ENCODE results near the gene PPP1R12C.
"Not testable (repeated sequence)": the region's sequence is repeated elsewhere in the genome, so short reads cannot be mapped to it uniquely, and the experiment has no call there.

Gene PPP1R12C

DNA sequence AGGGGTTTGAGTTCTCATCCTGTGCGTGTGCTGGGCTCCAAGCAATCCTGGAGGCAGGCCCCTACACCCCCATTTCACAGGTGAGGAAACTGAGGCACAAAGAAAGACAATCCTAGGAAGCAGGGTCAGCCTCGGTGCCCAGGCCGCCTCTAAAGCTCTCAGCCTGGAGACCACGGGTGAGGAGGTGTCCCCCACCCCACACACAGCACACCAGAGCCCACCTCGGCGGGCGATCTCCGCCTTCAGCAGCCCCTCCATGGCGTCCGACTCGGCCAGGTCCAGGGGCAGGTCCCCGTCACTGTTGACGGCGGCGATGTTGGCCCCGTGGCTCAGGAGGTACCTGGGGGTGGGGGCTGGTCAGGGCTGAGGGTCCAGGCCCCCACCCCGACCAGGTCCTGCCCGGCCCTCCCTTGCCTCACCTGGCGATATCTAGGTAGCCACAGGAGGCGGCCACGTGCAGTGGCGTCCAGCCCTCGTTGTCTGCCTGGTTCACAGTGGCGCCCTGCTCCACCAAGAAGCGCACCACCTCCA, 5.1 kb downstream of the PPP1R12C start:
- no peak for DNase-seq (ENCODE audit: low spot score)

DNA sequence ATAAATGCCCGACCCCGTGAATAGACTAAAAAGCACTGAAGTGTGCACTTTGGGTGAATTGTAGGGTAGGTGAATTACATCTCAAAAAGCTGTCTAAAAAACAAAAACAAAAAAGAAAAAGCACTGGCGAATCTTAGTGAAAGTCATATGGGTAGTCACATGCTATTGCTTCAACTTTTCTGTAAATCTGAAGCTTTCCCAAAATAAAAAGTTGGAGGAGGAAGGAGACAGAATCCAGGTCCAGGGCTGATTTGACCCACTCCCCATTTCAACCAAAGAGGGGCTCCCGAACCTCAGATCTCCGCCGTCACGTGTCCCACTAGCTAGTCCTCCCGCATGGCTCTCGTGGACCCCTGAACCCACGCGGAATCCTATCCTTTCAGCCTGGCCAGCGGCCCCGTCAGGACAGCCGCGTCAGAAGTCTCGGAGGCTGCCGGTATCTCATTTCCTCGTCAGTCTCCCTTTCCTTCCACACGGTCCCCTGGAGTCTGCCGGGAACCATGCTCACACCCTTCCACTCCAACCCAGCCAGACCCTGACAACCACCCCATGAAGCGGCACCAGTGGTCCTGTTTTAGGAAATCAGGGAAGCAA, 6.1 kb downstream of the PPP1R12C start:
- DNase-seq (ENCODE audit: low spot score): no peak

DNA sequence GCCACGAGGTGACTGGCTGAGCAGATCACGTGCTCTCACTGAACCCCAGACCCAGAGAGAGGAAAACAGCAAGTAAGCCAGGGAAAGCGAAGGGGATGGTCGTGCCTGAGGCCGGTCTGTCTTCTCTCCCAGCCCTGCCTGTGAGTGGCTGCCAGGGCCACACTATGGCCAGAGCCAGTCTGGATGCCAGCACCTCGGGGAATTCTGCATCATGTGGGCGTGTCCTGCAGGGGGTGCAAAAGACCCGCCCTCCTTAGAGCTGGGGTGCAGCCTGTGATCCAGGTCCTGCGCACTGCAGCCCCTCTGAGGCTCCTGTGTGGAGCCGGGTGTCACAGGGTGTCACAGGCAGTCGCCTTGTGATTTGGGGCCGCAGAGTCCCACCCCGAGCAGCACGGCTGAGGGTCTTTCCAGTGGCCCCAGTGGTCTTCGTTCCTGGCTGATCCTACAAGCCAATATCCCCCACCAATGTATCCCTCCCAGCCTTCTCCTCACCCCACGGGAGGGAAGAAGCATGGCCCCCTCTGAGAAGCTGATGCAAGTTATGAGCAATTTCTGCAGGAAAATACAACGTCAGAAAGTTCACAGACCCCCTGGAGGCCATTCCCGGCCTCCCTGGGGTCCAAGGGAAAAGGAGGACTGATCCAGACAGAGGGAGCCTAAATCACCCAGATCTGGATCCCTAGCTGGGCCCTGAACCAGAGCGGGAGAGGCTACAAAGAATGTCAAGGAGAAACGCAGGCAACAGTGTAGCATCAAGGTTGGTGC, 7.7 kb downstream of the PPP1R12C start:
- DNase-seq (ENCODE audit: low spot score): no peak

DNA sequence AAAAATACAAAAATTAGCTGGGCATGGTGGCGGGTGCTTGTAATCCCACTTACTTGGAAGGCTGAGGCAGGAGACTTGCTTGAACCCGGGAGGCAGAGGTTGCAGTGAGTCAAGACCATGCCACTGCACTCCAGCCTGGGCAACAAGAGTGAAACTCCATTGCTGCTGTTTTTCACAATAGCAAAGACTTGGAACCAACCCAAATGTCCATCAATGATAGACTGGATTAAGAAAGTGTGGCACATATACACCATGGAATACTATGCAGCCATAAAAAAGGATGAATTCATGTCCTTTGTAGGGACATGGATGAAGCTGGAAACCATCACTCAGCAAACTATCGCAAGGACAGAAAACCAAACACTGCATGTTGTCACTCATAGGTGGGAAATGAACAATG, 10.2 kb downstream of the PPP1R12C start:
- DNase-seq (ENCODE audit: low spot score): not testable (repeated sequence)

DNA sequence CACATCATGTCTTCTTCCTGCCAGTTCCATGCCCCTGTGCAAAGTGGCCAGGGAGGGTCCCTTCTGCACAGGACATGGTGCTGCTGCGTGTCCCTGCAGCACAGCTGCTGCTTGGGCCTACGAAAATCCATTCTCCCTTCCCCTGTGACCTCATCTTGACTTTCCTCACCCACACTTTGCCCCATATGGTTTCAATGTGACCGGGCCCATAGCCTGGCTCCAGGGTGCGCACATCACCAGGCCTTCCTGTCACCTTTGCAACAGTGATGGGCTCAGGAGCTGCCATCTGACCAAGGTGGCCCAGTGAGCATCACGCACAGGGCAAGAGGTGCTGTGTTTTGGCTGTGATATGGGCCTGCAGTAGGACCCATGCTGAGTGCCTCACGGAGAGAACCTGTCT, 10.8 kb downstream of the PPP1R12C start:
- DNase-seq (ENCODE audit: low spot score): no peak

DNA sequence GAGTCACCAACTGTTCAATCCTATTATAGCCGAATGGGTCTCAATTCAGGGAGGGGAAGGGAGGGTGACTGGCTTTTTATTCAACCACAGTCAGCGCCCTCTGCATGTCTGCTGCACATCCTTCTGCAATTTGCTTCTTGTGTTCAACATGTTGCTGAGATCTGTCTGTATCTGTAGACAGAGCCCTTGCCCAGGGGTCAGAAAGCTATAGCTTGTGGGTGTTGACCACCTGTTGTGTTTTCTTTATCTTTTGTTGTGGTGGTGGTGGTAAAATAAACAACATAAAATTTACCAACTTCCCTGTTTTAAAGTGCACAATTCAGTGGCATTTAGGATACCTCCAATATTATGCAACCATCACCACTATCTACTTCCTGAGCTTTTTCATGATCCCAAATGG, 12.2 kb downstream of the PPP1R12C start:
- DNase-seq (ENCODE audit: low spot score): no peak

DNA sequence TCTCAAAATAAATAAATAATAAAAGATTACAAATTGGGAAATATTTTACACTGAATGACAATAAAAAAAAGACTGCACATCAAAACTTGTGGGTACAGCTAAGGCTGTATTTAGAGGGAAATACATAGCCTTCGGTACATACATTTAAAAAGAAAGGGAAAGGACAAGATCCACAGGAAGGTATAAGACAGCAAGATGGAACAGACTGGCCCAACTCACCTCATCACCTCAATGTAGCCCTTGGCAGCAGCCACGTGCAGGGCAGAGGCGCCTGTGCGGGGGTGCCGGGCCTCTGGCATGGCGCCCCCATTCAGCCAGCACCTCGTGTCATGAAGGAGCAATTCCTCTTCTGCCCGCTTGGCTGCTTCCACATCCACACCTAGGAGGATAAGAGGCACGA, 14.2 kb downstream of the PPP1R12C start:
- no peak for DNase-seq (ENCODE audit: low spot score)

DNA sequence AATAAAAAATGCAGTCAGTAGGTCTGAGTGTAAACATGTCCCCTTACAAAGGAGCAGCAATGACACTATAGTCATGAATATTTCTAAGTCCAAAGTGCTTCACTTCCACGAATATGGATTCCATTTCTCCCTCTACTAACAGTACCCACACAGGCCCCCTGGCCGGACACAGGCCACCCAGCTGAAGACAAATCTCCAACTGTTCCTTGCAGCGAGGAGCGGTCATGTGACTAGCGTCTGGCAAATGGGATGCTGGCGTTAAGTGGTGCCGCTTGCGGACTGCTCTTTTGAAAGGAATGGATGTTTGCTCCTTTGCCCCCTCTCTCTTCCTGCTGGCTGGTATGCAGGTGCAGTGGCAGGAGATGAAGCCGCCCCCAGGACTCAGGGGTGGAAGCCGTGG, 16.2 kb downstream of the PPP1R12C start:
- DNase-seq (ENCODE audit: low spot score): no peak

DNA sequence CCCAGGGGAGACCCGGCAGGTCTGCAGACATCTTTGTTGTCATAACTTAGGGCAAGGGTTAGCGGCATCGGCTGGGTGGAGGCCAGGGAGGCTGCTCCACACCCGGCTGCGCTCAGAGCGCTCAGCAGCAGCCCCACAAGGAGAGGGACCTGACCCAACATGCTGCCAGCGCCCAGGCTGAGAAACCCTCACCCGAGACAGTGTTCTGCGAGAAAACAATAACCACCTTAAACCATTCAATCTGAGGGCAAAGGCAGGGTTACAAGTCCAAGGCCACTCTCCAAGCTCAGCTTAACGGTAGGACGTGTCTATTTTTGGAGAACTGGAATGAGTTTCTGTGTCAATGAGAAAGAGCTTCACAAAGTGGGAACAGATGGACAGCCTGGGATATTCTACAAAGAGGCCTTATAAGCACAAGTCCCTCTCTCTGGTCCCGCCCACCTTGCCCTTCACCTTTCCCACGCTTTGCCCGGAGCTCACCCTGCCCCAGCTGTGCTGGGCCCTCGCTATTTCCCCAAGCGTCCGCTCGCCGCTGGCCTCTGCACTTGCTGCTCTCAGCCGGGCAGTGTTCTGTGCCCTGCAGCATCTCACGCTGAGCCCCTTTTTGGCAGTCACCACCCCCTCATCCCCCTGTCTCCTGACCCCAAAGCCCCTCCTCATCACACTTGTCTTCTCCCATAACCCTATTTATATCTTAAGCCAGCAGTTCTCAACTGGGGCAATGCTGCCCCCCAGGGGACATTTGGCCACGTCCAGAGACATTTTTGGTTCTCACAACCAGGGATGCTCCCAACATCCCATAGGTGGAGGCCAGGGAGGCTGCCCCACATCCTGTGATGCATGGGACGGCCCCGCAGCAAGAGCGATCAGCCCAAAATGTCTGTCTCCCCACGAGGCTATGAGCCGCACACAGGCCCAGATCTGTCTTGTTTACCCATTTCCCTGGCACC, 17.6 kb downstream of the PPP1R12C start:
- DNase-seq (ENCODE audit: low spot score): no peak

DNA sequence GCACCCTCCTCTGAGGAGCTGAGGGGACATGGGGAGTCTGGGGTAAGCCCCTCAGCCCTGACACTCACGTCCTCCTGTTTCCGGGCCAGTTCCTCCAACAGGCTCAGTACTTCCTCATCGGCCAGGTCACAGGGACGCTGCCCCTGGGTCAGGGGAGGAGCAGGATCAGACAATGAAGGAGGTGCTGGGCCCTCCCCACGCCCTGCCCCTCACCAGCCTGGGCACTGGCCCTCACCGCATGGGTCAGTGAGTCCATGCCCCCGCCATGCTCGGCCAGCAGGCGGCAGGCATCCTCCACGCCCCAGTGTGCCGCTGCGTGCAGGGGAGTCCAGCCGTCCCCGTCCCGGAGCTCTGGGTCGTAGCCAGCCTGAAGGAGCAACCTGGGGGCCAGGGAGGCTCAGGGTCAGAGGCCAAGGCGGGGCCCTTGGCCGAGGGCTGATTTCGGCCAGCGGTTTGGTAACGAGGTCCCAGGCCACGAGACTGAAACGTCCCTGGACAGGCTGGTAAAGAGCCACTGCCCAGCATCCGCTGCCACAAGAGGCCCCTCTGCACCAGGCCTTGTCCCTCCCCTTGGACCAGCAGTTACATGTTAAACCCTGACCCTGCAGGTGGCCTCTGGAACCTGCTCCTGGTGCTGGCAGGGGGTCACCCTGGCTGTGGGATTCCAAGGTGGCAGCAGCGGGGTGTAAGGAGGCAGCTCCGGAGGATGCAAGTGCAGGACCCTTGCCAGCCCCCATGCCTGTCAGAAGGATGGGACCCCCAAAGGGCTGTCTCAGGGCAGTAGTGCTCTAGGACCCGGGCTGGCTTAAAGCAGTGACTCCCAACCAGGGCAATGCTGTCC, 18.5 kb downstream of the PPP1R12C start:
- no peak for DNase-seq (ENCODE audit: low spot score)

DNA sequence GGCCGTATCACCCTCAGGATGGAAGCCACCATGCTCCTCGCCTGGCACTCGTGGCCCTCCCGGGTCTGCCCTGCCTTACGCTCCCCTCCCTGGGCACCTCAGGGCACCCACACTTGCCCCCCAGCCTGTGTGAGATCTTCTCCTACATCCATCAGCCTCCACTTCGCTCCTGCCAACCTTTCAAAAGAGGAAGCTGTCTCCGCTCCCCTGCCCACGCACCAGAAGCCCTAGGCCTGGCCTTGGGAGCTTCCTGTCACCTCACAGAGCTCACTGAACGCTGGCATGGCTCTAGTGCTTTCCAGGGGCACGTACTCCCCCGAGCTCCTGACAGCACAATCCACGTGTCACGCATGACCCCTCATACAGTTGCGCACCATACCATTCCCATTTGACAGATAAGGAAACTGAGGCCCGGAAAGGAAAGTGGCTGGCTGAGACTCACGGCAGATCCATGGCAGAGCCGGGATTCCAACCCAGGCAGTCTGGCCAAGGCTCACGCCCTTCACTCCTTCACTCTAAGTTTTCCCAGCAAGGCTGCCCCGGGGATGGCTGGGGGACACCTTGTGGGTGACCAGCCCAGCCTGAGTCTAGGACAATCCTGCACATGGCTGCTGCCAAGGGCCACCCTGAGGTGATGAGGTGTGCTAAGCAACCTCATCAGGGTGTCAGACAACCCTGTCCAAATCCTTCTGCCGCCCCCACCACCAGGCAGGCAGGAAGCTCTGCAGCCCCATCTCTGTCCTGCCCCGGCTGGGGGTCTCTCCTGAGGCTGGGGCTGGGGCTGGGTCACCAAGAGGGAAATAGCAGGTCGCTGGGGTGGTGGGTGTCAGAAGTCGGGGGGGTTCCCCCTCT, 19.3 kb downstream of the PPP1R12C start:
- no peak for DNase-seq (ENCODE audit: low spot score)

DNA sequence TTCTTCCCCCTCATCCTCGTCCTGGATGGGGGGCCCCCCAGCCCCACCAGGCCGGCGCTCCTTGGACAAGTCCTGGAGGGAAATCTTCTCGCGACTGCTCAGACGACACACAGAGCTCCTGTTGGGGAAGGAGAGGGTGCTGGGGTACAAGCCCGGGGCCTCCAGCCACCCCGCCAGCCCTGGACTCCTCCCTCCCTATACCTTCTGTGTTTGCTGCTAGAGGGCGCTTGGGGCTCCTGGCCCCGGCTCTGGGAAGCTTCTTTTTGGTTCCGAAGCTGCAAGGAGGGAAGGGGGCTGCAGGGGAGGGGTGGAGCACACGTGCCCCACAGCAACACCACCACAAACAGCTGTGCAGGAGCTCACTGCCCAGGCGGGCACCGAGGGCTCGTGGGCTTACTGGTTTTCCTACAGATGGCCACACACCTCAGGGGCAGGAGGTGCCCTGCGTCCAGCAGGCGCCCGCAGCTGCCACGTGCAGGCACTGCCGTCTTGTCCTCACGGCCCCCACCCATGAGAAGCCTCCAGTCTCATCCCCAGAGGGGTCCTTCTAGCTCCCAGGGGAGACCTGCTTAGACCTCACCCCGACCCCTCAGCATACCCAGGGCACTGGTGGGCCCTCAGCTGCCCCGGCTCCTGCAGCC, 21.3 kb downstream of the PPP1R12C start:
- no peak for DNase-seq (ENCODE audit: low spot score)

DNA sequence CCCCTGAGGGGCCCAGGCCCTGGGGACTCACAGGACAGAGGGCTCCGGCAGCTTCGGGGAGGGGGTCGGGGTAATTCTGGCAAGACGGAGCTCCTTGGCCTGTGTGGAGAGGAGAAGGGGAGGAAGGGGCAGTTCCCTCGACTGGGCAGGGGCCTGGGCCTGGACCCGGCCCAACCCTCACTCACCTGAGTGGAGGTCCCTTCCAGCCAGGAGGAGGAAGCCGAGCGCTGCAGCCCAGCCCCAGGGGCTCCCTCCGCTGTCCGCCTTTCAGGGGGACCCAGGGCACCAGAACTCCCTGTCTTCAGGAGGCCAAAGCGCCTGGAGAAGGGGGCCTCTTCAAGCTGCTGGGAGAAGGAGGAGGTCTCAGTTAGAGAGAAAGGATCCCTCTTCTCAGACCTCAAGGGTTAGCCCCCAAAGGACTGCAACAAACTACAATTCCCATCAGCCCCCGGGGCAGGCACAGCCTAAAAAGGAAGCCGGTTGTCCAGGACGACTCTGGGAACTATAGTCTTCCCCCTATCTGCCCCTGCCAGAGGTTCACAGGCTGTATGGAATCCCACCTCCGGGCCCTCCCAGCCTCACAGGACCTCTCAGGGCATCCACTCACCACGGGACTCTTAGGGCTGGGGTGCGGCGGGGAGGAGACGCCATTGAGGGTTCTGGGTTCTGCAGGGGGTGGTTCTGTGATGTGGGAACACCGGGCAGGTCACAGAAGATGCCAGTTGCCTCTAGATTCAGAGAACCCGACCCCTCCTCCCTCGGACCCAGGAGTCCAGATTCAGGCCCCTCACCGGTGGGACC, 22.0 kb downstream of the PPP1R12C start:
- DNase-seq (ENCODE audit: low spot score): no peak

DNA sequence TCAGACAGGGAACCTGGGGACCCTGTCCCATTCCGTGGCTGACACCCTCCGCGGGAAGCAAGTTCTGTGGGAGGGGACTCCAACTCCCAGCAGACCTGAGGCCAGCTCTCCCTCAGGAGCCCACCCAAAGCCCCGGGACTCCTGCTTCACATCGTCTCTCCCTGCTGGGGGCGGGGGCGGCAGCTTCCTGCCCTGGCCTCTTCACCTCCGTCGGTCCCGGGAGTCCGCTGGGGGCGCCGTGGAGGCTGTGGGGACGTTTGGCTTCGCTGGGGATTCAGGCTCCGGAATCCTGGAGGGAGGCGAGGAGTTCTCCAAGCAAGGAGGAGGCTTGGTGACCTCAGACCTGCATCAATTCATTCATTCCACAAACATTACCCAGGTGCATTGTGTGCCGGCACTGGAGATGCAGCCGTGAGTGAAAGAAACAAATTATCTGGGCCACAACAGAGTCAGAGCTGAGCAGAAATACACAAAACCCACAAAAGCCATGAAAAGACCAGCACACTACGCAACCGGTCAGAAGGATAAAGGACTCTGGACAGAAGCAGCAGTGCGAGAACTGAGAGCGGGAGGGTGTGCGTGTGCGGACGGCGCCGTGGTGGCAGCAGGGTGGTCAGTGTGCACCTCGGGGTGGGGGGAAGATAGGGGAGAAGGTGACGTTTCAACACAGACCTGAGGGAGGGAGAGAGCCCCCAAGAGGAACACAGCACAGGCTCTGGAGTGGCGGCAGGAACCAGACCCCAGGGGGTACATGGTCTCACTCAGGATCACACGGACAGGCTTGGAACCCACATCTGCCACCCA, 22.8 kb downstream of the PPP1R12C start:
- no peak for DNase-seq (ENCODE audit: low spot score)

DNA sequence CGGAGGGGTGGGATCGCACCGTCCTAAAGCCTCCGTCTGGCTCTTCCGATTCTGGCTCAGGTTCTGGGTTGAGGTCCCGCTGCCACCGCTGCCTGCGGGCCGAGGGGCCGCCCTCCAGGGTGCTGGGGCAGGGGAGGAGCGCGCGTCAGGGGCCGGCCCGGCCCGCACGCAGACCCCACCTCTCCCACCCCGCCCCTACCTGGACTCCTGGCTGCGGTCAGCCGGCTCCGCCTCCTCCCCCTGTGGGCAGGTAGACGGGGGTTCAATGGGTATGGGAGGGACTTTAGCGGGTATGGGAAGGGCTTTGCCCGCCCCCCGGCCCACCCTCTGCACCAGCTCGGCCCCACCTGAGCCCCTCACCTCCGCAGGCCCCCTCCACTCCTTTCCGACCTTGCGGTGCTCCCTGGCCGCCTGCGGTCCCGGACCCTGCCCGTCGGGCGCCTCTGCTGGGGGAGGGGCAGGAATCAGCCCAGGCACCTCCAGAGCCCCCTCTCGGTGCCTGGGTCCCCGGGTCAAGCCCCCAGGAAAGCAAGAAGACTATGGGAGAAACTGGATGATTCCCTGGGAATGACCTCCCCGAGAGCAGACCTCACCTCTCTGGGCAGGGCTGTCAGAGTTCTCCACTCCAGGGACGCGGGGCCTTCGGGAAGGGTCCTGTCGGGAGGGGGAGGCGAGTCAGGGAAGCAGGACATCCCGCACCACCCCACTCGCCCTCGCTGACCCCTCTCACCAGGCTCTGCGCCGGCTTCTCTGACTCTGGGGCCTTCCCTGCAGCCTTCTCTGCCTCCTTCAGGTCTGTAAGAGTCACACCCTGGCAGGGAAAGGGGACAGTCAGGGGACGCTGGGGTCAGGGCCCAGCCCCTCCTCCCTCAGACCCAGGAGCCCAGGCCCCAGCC, 24.8 kb downstream of the PPP1R12C start:
- no peak for DNase-seq (ENCODE audit: low spot score)

DNA sequence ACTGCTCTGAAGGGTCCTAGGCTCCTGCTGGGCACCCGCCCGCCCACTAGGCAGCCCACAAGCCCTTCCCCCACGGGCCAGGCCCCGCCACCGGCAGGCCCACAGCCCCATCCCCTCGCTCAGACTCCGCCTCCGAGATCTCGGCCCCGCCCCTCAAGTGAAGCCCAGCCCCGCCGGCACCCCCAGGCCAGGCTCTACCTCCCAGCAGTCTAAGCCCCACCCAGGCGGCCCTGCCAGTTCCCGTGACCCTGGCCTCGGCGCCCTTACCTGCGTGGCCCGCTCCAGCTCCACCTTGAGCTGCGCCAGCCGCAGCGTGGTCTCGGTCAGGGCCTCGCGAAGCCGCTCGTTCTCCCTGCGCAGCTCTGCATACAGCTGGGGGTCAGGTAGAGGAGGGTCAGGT, 25.5 kb downstream of the PPP1R12C start:
- no peak for DNase-seq (ENCODE audit: low spot score)

DNA sequence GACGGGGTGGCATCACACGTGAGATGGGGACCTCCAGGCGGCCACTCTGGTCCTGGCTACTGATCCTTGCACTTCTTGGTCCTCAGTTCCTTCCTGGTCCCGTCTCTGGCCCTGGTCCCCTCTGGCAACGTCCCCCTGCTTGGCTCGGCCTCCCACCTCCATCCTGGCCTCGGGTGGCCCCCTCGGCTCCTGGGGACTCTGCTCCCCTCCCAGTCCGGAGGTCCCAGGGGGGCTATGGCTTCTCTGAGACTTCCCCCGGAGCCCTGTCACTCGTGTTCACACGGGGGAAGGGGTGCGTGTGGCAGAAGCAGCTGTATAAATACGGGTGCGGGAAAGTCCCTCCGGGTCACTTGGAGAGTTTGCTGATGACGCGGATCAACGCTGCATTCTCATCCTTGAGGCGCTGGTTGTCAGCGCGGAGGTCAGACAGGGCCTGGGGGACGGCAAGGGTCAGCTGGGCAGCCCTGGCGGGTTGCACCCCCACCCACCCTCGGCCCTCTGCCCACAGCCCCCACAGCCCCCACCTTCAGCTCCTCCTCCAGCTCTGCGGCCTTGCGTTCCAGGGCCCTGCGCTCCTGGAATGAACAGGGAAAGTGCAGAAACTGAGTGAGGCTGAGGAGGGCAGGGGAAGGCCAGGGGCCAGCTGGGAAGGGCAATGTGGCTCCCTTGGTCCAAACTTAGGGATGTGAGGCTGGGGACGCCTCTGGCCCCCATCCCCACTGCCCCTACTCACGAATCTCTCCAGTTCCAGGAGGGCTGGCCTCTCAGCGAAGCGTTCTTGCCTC, 26.1 kb downstream of the PPP1R12C start:
- no peak for DNase-seq (ENCODE audit: low spot score)

Measured in AG20443 (cell line).